Upper lobe of left lung (tissue), 4 donors: ENCODE measurements around the gene POF1B.

Experiments used
- POLR2A ChIP-seq, 4 donors: fragments of 450-650 bp; IDR thresholded peaks; one replicate each; pipeline ENCODE4 v1.5.1; 2016 to 2017; ENCODE audit warnings: antibody characterized with exemption in 4 of 4, mild to moderate bottlenecking in 2 of 4
- TF ChIP-seq, protein P1 (sequence below), 6 experiments: fragments of 450-650 bp in 4 of 6; fragments of 200-600 bp in 2 of 6; sonication (generic) in 2 of 6; IDR thresholded peaks; one replicate each; pipeline ENCODE4 v1.5.1; 2016 to 2019; ENCODE audit warnings: antibody characterized with exemption in 6 of 6

GRCh38 chrX:85379174-85379907, at the start of gene POF1B:
- TF ChIP-seq, protein P1, sequence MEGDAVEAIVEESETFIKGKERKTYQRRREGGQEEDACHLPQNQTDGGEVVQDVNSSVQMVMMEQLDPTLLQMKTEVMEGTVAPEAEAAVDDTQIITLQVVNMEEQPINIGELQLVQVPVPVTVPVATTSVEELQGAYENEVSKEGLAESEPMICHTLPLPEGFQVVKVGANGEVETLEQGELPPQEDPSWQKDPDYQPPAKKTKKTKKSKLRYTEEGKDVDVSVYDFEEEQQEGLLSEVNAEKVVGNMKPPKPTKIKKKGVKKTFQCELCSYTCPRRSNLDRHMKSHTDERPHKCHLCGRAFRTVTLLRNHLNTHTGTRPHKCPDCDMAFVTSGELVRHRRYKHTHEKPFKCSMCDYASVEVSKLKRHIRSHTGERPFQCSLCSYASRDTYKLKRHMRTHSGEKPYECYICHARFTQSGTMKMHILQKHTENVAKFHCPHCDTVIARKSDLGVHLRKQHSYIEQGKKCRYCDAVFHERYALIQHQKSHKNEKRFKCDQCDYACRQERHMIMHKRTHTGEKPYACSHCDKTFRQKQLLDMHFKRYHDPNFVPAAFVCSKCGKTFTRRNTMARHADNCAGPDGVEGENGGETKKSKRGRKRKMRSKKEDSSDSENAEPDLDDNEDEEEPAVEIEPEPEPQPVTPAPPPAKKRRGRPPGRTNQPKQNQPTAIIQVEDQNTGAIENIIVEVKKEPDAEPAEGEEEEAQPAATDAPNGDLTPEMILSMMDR (IDR thresholded peaks at IDR 0.05): no peak
- no peak for TF ChIP-seq POLR2A (IDR thresholded peaks at IDR 0.05)
